ENCODE data around the gene MDGA2. TPM values are rescaled to one million over a fixed set of nuclear protein-coding genes. Genes with fewer than 3 reads are reported as not detected.

The MDGA2 gene
- total RNA-seq, 1 donor, result not detected

DNA sequence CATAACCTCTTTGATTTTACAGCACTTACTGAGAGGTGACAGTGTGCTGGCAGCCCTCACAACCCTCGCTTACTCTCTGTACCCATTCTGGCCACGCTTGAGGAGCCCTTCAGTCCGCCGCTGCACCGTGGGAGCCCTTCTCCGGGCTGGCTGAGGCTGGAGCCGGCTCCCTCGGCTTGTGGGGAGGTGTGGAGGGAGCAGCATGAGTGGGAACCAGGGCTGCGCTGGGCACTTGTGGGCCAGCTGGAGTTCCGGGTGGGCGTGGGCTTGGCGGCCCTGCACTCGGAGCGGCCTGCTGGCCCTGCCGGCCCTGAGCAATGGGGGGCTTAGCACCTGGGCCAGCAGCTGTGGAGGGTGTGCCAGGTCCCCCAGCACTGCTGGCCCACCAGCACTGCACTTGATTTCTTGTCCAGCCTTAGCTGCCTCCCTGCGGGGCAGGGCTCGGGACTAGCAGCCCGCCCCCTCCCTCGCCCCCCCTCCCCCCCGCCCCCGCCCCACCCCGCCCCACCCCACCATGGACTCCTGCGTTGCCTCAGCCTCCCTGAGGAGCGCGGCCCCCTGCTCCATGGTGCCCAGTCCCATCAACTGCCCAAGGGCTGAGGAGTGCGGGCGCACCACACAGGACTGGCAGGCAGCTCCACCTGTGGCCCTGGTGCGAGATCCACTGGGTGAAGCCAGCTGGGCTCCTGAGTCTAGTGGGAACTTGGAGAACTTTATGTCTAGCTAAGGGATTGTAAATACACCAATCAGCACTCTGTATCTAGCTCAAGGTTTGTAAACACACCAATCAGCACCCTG is 9.9 kb downstream of the MDGA2 start:
- TF ChIP-seq, protein P1, sequence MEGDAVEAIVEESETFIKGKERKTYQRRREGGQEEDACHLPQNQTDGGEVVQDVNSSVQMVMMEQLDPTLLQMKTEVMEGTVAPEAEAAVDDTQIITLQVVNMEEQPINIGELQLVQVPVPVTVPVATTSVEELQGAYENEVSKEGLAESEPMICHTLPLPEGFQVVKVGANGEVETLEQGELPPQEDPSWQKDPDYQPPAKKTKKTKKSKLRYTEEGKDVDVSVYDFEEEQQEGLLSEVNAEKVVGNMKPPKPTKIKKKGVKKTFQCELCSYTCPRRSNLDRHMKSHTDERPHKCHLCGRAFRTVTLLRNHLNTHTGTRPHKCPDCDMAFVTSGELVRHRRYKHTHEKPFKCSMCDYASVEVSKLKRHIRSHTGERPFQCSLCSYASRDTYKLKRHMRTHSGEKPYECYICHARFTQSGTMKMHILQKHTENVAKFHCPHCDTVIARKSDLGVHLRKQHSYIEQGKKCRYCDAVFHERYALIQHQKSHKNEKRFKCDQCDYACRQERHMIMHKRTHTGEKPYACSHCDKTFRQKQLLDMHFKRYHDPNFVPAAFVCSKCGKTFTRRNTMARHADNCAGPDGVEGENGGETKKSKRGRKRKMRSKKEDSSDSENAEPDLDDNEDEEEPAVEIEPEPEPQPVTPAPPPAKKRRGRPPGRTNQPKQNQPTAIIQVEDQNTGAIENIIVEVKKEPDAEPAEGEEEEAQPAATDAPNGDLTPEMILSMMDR (IDR thresholded peaks at IDR 0.05; ENCODE audit: insufficient read depth, low read depth, low read length), result no peak
- no peak for DNase-seq (ENCODE audit: low read depth)
- no peak overlapping the region for H3K4me3 ChIP-seq (ENCODE audit: low read depth, low read length)

DNA sequence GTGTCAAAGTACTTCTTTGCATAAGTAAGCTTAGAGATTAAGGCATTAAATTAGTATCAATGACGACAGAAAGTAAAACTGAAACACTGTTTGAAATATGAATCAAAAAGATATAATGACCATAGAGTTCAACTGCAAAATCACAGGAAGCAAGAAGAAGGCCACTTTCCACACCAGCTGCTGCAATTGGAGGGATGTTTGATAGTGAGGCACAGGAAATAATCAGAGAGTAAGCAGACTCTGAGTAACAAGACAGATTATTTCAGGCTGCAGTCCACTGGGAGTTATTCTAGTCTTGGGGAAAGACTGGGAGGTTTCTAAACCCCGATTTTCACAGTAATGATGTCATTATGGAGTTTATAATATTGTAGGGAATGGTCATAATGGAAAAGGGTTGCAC is 12.9 kb downstream of the MDGA2 start:
- TF ChIP-seq, protein P1 (IDR thresholded peaks at IDR 0.05; ENCODE audit: insufficient read depth, low read depth, low read length), result no peak
- no peak for DNase-seq (ENCODE audit: low read depth)
- H3K4me3 ChIP-seq (ENCODE audit: low read depth, low read length), result no peak overlapping the region

DNA sequence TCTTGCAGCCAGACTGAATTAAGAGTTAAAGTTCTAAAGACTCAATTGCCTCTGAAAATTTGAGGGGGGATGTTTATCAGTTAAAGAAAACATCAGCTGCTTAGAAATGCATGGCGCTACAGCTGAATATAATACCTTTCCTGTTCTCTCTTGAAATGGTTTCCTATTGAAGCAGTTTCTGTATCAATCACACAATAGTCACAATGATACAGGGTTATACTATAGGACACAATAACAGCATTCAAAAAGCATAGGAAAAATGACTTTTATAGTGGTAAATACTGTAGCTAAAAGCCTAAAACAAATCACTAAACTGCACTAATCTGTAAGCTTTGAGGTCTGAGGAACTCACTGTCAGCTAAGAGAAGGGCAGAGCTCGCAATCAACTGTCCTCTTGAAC is 15.2 kb downstream of the MDGA2 start:
- no peak for DNase-seq (ENCODE audit: low read depth)
- TF ChIP-seq, protein P1 (IDR thresholded peaks at IDR 0.05; ENCODE audit: insufficient read depth, low read depth, low read length), result no peak
- no peak overlapping the region for H3K4me3 ChIP-seq (ENCODE audit: low read depth, low read length)

DNA sequence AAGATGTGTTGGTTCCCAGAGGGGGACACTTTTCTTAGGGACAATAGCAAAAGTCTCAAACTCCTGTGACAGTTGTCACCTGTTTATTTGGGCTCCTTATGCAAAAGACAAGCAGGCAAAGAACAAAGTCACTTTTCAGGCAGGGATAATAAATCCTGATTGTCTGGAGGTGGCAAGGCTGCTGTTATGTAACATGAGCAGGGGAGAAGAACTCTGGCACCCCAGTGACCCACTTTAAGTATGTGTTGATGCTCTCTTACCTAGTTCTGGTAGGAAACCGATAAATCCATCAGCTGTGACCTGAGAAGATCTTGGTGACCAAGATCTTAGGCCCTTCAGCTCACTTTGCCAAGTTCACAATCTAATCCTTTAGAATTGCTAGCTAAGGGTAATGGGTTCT is 17.4 kb downstream of the MDGA2 start:
- TF ChIP-seq, protein P1 (IDR thresholded peaks at IDR 0.05; ENCODE audit: insufficient read depth, low read depth, low read length), result no peak
- no peak for DNase-seq (ENCODE audit: low read depth)
- no peak overlapping the region for H3K4me3 ChIP-seq (ENCODE audit: low read depth, low read length)

DNA sequence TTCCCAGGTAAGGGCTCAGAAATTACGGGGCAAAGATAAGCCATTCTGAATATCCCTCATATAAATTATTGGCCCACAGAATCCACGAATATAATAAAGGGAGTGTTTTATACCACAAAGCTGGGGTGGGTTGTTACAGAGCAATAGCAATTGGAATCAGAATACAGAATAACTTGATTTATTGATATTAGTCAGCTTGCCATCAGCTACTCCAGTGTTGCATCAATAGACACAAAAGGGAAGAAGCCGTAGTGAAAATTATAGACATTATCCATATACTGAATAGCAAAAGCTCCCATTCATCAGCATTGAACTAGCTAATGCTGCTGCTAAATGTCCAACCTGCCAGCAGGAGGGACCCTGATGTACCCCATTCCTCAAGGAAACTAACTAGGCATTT is 18.3 kb downstream of the MDGA2 start:
- no peak overlapping the region for H3K4me3 ChIP-seq (ENCODE audit: low read depth, low read length)
- TF ChIP-seq, protein P1 (IDR thresholded peaks at IDR 0.05; ENCODE audit: insufficient read depth, low read depth, low read length), result no peak
- DNase-seq (ENCODE audit: low read depth), result no peak

DNA sequence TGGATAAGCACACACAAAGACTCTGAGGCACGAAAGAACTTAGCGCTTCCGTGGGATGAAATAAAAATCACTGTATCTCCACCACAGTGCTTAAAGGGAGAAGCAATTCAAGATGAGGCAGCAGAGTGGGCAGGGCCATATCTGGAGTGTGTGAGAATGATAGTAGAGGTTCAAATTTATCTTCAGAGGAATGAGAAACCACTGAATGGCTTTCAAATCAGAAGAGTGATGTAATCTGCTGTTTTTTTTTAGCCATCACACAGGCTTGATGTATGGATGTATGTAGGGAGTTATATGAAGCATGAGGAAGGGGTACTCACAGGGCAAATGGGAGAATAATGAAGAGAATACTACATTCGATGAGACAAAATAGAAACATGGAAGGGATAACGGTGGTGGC is 24.1 kb downstream of the MDGA2 start:
- TF ChIP-seq, protein P1 (IDR thresholded peaks at IDR 0.05; ENCODE audit: insufficient read depth, low read depth, low read length), result no peak
- no peak overlapping the region for H3K4me3 ChIP-seq (ENCODE audit: low read depth, low read length)
- no peak for DNase-seq (ENCODE audit: low read depth)

DNA sequence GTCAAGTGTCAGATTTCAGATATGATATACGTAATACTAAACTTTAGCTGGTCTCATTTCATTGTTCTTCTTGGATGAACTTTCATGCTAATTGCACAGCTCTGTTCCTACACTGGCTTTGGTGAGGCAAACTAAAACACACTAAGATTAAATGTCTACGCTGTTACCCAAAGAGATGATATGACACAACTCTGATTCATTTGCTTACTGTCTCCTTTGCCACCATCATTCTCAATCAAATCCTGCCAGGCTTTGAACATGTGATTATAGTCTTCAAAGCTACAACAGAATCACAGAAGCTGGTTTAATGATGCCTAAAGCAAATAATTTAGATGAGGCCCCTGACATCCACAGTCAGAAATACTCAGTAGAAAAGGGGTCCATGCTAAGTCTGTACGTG is 37.7 kb downstream of the MDGA2 start:
- no peak for DNase-seq (ENCODE audit: low read depth)
- TF ChIP-seq, protein P1 (IDR thresholded peaks at IDR 0.05; ENCODE audit: insufficient read depth, low read depth, low read length), result no peak
- no peak overlapping the region for H3K4me3 ChIP-seq (ENCODE audit: low read depth, low read length)
